GM23248 (cell line): ENCODE measurements around the gene SRGN.

Experiments used
- EZH2 ChIP-seq: fragments of 200-600 bp; sonication (generic); IDR thresholded peaks from 2 replicates; pipeline ENCODE4 v1.6.1; 2018; ENCODE audit warnings: antibody characterized with exemption, mild to moderate bottlenecking; ENCODE audit not compliant: insufficient read depth, poor library complexity, severe bottlenecking
- EZH2phosphoT487 ChIP-seq: fragments of 200-600 bp; sonication (generic); IDR thresholded peaks from 2 replicates; pipeline ENCODE4 v1.6.1; 2018; ENCODE audit warnings: antibody characterized with exemption, moderate library complexity, mild to moderate bottlenecking, low read depth; ENCODE audit not compliant: insufficient read depth

- no peak for TF ChIP-seq EZH2
- TF ChIP-seq EZH2phosphoT487 = no peak
These were observed 7.7 kb upstream of the SRGN start for GRCh38 chr10:69080226-69080625.
